GM19328 (cell line): Measurements from ENCODE around the gene MRPL11.

Source experiments
- ATAC-seq: cut with Tn5 transposase; IDR thresholded peaks from one replicate; pipeline ENCODE4 v1.9.1; 2021; ENCODE audit warnings: mild to moderate bottlenecking, moderate library complexity; ENCODE audit not compliant: unreplicated experiment

The MRPL11 gene

GRCh38 chr11:66408488-66409214, 30.0 kb downstream of the MRPL11 start:
- no peak for ATAC-seq

DNA sequence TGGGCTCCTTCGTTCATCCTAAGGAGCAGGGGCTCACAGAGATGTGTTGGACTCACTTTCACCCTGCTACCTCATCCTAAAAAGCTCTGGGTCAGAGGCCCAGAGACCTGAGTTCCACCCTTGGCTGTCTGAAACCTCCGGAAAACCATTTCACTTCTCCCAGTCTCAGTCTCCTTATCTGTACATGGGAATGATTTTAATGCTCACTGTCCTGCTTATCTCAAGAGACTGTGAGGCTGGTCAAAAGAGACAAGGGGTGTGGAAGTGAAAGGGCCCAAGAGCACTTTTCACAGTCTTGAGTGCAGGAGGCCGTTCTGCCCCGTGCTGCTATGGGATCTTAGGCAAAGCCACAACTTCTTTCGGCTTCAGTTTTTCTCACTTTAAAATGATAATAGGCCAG, 31.0 kb downstream of the MRPL11 start:
- ATAC-seq, result no peak

DNA sequence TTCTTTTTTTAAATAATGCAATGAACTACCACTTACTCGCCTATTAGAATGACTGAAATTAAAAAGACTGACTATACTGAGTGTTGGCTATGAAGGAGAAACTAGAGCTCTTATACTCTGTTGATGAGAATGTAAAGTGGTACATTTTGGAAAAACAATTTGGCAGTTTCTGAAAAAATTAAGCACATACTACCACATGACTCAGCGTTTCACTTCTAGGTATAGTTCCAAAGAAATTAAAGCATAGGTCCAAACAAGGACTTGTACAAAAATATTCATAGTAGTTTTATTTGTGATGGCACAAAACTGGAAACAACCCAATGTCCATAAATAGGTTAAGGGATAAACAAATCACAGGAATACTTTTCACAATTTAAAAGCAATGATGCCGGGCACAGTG, 44.7 kb downstream of the MRPL11 start:
- ATAC-seq, result no peak

DNA sequence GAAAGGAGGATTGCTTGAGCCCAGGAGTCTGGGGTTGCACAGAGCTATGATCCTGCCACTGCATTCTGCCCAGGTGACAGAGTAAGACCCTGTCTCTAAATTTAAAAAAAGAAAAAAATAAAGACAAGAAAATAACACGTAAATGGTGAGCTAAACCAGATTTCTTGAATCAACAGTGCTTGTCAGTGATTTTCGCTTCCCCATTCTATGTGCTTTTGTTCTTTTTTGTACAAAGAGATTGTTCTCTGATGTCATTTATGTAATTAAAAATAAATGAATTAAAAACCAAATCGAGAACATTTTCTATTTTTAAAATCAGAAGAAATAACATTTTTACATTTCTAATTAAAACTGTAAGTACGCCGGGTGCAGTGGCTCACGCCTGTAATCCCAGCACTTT, 47.3 kb downstream of the MRPL11 start:
- no peak for ATAC-seq

GRCh38 chr11:66388780-66389386, 49.8 kb downstream of the MRPL11 start:
- ATAC-seq, result no peak

DNA sequence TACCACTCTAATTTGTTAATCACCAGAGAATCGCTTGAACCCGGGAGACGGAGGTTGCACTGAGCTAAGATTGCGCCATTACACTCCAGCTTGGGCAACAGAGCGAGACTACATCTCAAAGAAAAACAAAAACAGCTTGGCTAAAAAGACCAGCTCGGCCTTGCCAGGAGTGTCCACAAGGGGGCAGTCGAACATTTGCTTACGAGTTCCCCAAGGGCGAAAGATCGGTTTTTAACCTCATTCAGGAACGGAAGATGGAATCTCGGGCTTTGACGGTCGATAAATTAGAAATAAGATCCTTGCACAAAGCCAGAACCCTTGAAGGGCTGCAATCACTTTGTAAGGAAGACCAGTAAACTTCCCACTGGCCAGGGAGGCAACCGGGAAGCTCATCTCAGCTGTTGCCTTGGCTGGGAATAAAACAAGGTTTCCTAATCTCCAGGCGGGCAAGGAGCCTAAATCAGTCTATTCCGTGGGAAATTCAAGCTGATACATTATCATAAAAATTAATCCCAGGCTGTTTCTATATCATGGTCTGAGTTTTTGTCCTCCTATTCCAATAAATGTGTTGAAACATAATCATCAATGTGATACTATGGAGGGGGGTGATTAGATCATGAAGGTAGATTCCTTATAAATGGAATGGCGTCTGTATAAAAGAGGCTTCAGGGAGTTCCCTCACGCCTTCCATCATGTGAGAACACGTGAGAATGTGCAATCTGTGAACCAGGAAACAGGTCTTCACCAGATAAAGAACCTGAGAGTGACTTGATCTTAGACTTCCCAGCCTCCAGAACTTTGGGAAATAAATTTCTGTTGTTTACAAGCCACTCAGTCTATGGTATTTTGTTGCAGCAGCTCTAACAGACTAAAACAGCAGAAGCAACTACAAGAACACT, 52.2 kb downstream of the MRPL11 start:
- no peak for ATAC-seq
